ENCODE results near the gene DOCK4. TPM values are rescaled to one million over a fixed set of nuclear protein-coding genes. Genes with fewer than 3 reads are reported as not detected.

The DOCK4 gene
- total RNA-seq, 1 experiment from 2014 or later: 4.9 TPM

GRCh38 chr7:111952783-111953182 lies 253.4 kb downstream of the DOCK4 start:
- H3K4me2 ChIP-seq (ENCODE audit: insufficient read depth, insufficient read length, low read length): no peak overlapping the region
- H3K79me1 ChIP-seq (ENCODE audit: insufficient read depth, low read depth, low read length, poor library complexity, severe bottlenecking): no peaks in the 10 kb centered on the region
- no peak for TF ChIP-seq CTCF (conservative IDR thresholded peaks at IDR 0.05)
- no CpG with 5 or more reads among the region's 4 CpGs for WGBS (ENCODE audit: extremely low coverage, insufficient read length, low lambda C conversion rate)
- no peak overlapping the region for H4K5ac ChIP-seq (ENCODE audit: insufficient read length, low read depth, low read length)
- H3K14ac ChIP-seq (ENCODE audit: insufficient read depth, low read length): no peak overlapping the region
- no peaks in the 10 kb centered on the region for H4K20me1 ChIP-seq (ENCODE audit: control insufficient read depth, insufficient read depth, insufficient read length)
- H2BK120ac ChIP-seq (ENCODE audit: low read depth, low read length, poor library complexity, severe bottlenecking): no peak overlapping the region
- H3T11ph ChIP-seq (ENCODE audit: low read length): no peak overlapping the region
- H2BK12ac ChIP-seq (ENCODE audit: insufficient read length, low read depth, low read length): no peak overlapping the region
- H3K9me3 ChIP-seq (ENCODE audit: control insufficient read depth, low read depth, low read length): no peaks in the 10 kb centered on the region
- no peak overlapping the region for H4K91ac ChIP-seq (ENCODE audit: insufficient read length, low read depth, low read length)
- no peaks in the 10 kb centered on the region for H3K27me3 Mint-ChIP-seq (ENCODE audit: low read depth)
- H2BK15ac ChIP-seq (ENCODE audit: low read depth, low read length): no peak overlapping the region
- H3K56ac ChIP-seq (ENCODE audit: insufficient read length, low read depth, low read length): no peak overlapping the region
- no peak overlapping the region for H3K9ac ChIP-seq (ENCODE audit: extremely low read depth, insufficient read length, low read length)
- H2BK5ac ChIP-seq (ENCODE audit: insufficient read length, low read length): no peak overlapping the region
- H4K8ac ChIP-seq (replicated peaks; ENCODE audit: insufficient read length, low read depth, low read length): no peak overlapping the region
- H3K27me3 ChIP-seq (ENCODE audit: insufficient read depth, low read length): no peaks in the 10 kb centered on the region
- H3K4me1 ChIP-seq (ENCODE audit: insufficient read depth, low read length): no peaks in the 10 kb centered on the region; the same call in 1 of the 2 replicates
- no peak overlapping the region for H3K18ac ChIP-seq (ENCODE audit: insufficient read length, low read depth, low read length)
- H3K4me3 Mint-ChIP-seq: no peak overlapping the region
- H3K9me3 Mint-ChIP-seq: no peaks in the 10 kb centered on the region
- no peak overlapping the region for H3K27ac ChIP-seq (ENCODE audit: insufficient read length, low read depth, low read length)
- no peak overlapping the region for H3K27ac Mint-ChIP-seq
- no peak overlapping the region for H3K4ac ChIP-seq (ENCODE audit: low read depth, low read length)
- H3K79me2 ChIP-seq (ENCODE audit: insufficient read depth, low read length): no peaks in the 10 kb centered on the region
- H3K23me2 ChIP-seq (ENCODE audit: insufficient read length, low read depth, low read length, poor library complexity, severe bottlenecking): no peaks in the 10 kb centered on the region
- peaks cover 11 to 17% of the 10 kb centered on the region in 2 experiments; a peak in 3 of 4 replicates for H3K4me1 Mint-ChIP-seq
- peaks cover 0 to 2% (median 0%) of the 10 kb centered on the region in 3 experiments; a peak in 2 of 7 replicates for H3K36me3 Mint-ChIP-seq (ENCODE audit: insufficient read depth in 1 of 3, low read depth in 3 of 3)
- no peak overlapping the region for H2AFZ ChIP-seq (ENCODE audit: low read length)
- H2BK20ac ChIP-seq (ENCODE audit: low read depth, low read length, poor library complexity, severe bottlenecking): no peak overlapping the region
- H3K23ac ChIP-seq (ENCODE audit: insufficient read length, low read depth, low read length): no peak overlapping the region
- H2AK5ac ChIP-seq (ENCODE audit: insufficient read length, low read length): no peak overlapping the region
- DNase-seq: no peak
